OCI-LY7 (cell line): ENCODE data around the gene RGS8. TPM values are rescaled to one million over a fixed set of nuclear protein-coding genes. Genes with fewer than 3 reads are reported as not detected.

Experiments used
- BruUV-seq: library from RNA; stranded (reverse); fragments of 400-500 nt; replicated peaks from 2 replicates; lab custom pipeline; 2021; lab: Mats Ljungman, UMichigan
- CTCF ChIA-PET: fragments of 300-600 bp; sonication (Branson Sonifier 250); formaldehyde crosslinking; loops from one replicate; lab custom pipeline; 2022; ENCODE audit warnings: antibody characterized with exemption; ENCODE audit not compliant: unreplicated experiment; lab: Charles Lee
- POLR2A ChIA-PET: fragments of 300-600 bp; sonication (Branson Sonifier 250); formaldehyde crosslinking; loops from one replicate; lab custom pipeline; 2022; ENCODE audit warnings: antibody characterized with exemption; lab: Charles Lee
- DNase-seq: peaks from one replicate; pipeline ENCODE4 v3.0.0-alpha.2; 2015; ENCODE audit warnings: low spot score
- H2AFZ ChIP-seq: fragments of 200-600 bp; sonication (generic), shearing (Covaris generic); 2 replicates; pipeline ENCODE4 v1.6.1; 2014; ENCODE audit warnings: mild to moderate bottlenecking, antibody characterized with exemption, low read length, moderate library complexity
- H3K27ac ChIP-seq: fragments of 200-600 bp; sonication (generic); 2 replicates; pipeline ENCODE4 v1.5.1; 2014; ENCODE audit warnings: mixed run types, low read depth, mild to moderate bottlenecking, moderate library complexity, low read length, inconsistent platforms; ENCODE audit not compliant: poor library complexity, severe bottlenecking
- H3K36me3 ChIP-seq: fragments of 200-600 bp; sonication (generic); 2 replicates; pipeline ENCODE4 v1.6.1; 2014; ENCODE audit warnings: mild to moderate bottlenecking, antibody characterized with exemption, low read length, moderate library complexity, mixed read lengths; ENCODE audit not compliant: insufficient read depth
- H3K4me1 ChIP-seq: fragments of 200-600 bp; sonication (generic); 2 replicates; pipeline ENCODE4 v1.5.1; 2014; ENCODE audit warnings: mild to moderate bottlenecking, low read length; ENCODE audit not compliant: insufficient read depth, poor library complexity, severe bottlenecking
- H3K4me2 ChIP-seq: fragments of 200-600 bp; sonication (generic); 2 replicates; pipeline ENCODE4 v1.6.1; 2014; ENCODE audit warnings: mild to moderate bottlenecking, low read length
- H3K4me3 ChIP-seq: fragments of 200-600 bp; sonication (generic); 2 replicates; pipeline ENCODE4 v1.5.1; 2014; ENCODE audit warnings: mild to moderate bottlenecking, low read depth, low read length; ENCODE audit not compliant: poor library complexity, severe bottlenecking
- H3K79me2 ChIP-seq: fragments of 200-600 bp; sonication (generic); 2 replicates; pipeline ENCODE4 v1.6.1; 2016; ENCODE audit warnings: low read depth, mild to moderate bottlenecking, low read length, moderate library complexity, mixed read lengths; ENCODE audit not compliant: insufficient read depth
- H3K9me2 ChIP-seq: fragments of 200-600 bp; sonication (generic); 2 replicates; pipeline ENCODE4 v1.6.1; 2016; ENCODE audit warnings: mild to moderate bottlenecking, low read length, mixed read lengths; ENCODE audit not compliant: insufficient read depth
- H3K9me3 ChIP-seq: fragments of 200-600 bp; sonication (generic); 2 replicates; pipeline ENCODE4 v1.6.1; 2014; ENCODE audit warnings: mild to moderate bottlenecking, mixed run types, low read length, mixed read lengths
- H4K20me1 ChIP-seq: fragments of 200-600 bp; sonication (generic); 2 replicates; pipeline ENCODE4 v1.6.1; 2014; ENCODE audit warnings: mild to moderate bottlenecking, antibody characterized with exemption, low read length, moderate library complexity, mixed read lengths; ENCODE audit not compliant: insufficient read depth
- CTCF ChIP-seq: fragments of 200-600 bp; sonication (generic); conservative IDR thresholded peaks from 2 replicates; pipeline ENCODE4 v1.5.1; 2014; ENCODE audit warnings: mild to moderate bottlenecking, antibody characterized with exemption, low read length, moderate library complexity, mixed read lengths
- EZH2phosphoT487 ChIP-seq: fragments of 200-600 bp; sonication (generic); IDR thresholded peaks from 2 replicates; pipeline ENCODE4 v1.6.1; 2018; ENCODE audit warnings: low read depth, borderline replicate concordance, mild to moderate bottlenecking, mixed run types, antibody characterized with exemption, low read length, moderate library complexity, mixed read lengths
- intact Hi-C: fragments of 100-400 bp; cut with micrococcal nuclease; formaldehyde crosslinking; loops from one replicate; pipeline ENCODE4 v1.10.0; 2022; ENCODE audit not compliant: unreplicated experiment
- total RNA-seq, 2 experiments: library from RNA; depleted of rRNA in 1 of 2; stranded (reverse); fragments of >200 nt in 1 of 2; shearing (Covaris generic) in 1 of 2; gene quantifications; 2 replicates each; pipeline ENCODE4 v1.2.3, GENCODE V29; 2014 to 2022

The RGS8 gene
- total RNA-seq, 2 experiments from 2014 or later = 1.2 TPM; not detected in 1

- Histone ChIP-seq H2AFZ (no peak overlapping the region), H3K4me1 (peaks cover 44% of the 10 kb centered on the region), H3K79me2 (no peaks in the 10 kb centered on the region), H3K4me2 (no peak overlapping the region), H3K4me3 (no peak overlapping the region), H3K27ac (no peak overlapping the region), H3K9me2 (no peaks in the 10 kb centered on the region), H3K36me3 (no peaks in the 10 kb centered on the region), H3K9me3 (no peaks in the 10 kb centered on the region), H4K20me1 (no peaks in the 10 kb centered on the region)
- no peak for DNase-seq
- BruUV-seq = no TSS peak
- CTCF ChIA-PET = interaction anchor here (0.9 kb wide), 1 partner anchor 11 kb away, joined by 4 read pairs; no protein-coding TSS in a partner anchor
- TF ChIP-seq EZH2phosphoT487 (no peak), CTCF (no peak)
- POLR2A ChIA-PET = interaction anchor here (0.5 to 3.7 kb wide), 10 partner anchors 8 to 62 kb away, joined by 3 to 32 read pairs (median 5); no protein-coding TSS in a partner anchor
- intact Hi-C loops = no loop called here
Measured at GRCh38 chr1:182666706-182667105, 17.7 kb downstream of the RGS8 start.

- intact Hi-C loops = no loop called here
- POLR2A ChIA-PET = interaction anchor here (1.5 to 8.2 kb wide), 5 partner anchors 11 to 59 kb away, joined by 3 to 54 read pairs (median 19); partner anchors contain the start of gene RGS16
Measured at GRCh38 chr1:182664296-182664695, 20.1 kb downstream of the RGS8 start.

More at GRCh38 chr1:182664296-182664695, 20.1 kb downstream of the RGS8 start:
- TF ChIP-seq EZH2phosphoT487 (no peak), CTCF (no peak)
- Histone ChIP-seq H3K4me1 (peaks cover 41% of the 10 kb centered on the region), H3K9me3 (no peaks in the 10 kb centered on the region), H3K27ac (no peak overlapping the region), H3K9me2 (no peaks in the 10 kb centered on the region), H3K79me2 (no peaks in the 10 kb centered on the region), H3K4me3 (no peak overlapping the region), H3K4me2 (peak overlapping the region; percentile 18), H2AFZ (0 out of 2 replicates have a peak overlapping the region, but pooled peaks have one; percentile 12), H4K20me1 (no peaks in the 10 kb centered on the region), H3K36me3 (no peaks in the 10 kb centered on the region)
- no peak for DNase-seq
- no TSS peak for BruUV-seq
- CTCF ChIA-PET = no interaction called here
